ENCODE results near the gene PRUNE2. TPM values are rescaled to one million over a fixed set of nuclear protein-coding genes. Genes with fewer than 3 reads are reported as not detected.
"Not testable (repeated sequence)": the region's sequence is repeated elsewhere in the genome, so short reads cannot be mapped to it uniquely, and the experiment has no call there.

PRUNE2 gene
- total RNA-seq, 4 donors from 2014 or later, result 67.6 to 105 (median 95.6) TPM

DNA sequence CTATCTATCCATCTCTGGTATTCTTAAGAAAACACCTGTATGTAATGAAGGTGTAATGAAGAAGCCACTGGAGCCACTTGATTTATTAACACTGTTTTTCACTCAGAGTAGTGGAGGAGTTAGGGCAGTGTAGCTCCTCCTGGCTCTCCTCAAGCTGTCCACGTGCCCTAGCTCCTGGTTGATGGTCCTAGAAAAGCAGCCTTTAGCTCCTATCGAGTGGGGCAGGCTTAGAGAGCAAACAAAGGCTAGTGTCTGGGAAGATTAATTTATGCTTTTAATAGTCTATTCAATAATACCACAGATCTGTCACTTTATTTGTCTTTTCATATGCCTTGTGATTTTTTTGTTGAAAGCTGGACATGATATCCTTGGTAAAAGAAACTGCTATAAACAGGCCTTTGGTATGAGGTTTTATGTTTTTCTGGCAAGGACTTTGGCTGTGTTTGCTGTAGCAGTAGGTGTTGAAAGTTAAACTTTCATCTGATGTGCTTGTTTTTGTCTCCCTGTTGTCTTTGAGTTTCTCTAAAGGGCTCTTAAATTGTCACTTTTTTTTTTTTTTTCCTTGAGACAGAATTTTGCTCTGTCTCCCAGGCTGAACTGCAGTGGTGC lies 305.8 kb downstream of the PRUNE2 start:
- in situ Hi-C loops (cut with MboI; ENCODE audit: low pct_ligation_motif_present in 1 of 4, low pct_unique_long_range_greater_than_20kb in 1 of 4, low sequenced_read_pairs in 3 of 4), result loop anchor here in 1 of 4 donors (25.0 kb wide), 2 partner anchors 112 to 138 kb away; partner anchors contain the start of gene GCNT1
- no peak for TF ChIP-seq POLR2A (IDR thresholded peaks at IDR 0.05)
- TF ChIP-seq, protein P1, sequence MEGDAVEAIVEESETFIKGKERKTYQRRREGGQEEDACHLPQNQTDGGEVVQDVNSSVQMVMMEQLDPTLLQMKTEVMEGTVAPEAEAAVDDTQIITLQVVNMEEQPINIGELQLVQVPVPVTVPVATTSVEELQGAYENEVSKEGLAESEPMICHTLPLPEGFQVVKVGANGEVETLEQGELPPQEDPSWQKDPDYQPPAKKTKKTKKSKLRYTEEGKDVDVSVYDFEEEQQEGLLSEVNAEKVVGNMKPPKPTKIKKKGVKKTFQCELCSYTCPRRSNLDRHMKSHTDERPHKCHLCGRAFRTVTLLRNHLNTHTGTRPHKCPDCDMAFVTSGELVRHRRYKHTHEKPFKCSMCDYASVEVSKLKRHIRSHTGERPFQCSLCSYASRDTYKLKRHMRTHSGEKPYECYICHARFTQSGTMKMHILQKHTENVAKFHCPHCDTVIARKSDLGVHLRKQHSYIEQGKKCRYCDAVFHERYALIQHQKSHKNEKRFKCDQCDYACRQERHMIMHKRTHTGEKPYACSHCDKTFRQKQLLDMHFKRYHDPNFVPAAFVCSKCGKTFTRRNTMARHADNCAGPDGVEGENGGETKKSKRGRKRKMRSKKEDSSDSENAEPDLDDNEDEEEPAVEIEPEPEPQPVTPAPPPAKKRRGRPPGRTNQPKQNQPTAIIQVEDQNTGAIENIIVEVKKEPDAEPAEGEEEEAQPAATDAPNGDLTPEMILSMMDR (IDR thresholded peaks at IDR 0.05), result no peak
- TF ChIP-seq POLR2AphosphoS5 (IDR thresholded peaks at IDR 0.05), result no peak
- no peak for TF ChIP-seq EP300 (IDR thresholded peaks at IDR 0.05; ENCODE audit: low read depth)
- no peak overlapping the region for H3K27ac ChIP-seq
- intact Hi-C loops (cut with DNase I; ENCODE audit: low total_unique reads), result no loop called here
- no peaks in the 10 kb centered on the region for H3K27me3 ChIP-seq
- no peak overlapping the region for H3K4me3 ChIP-seq
- H3K4me1 ChIP-seq, result no peaks in the 10 kb centered on the region
- WGBS, 2 donors (ENCODE audit: low coverage in 1 of 2), result 18 to 47% methylated on average over 2 of the region's 2 CpGs
- DNase-seq, result no peak
- no peaks in the 10 kb centered on the region for H3K9me3 ChIP-seq
- no peaks in the 10 kb centered on the region for H3K36me3 ChIP-seq

DNA sequence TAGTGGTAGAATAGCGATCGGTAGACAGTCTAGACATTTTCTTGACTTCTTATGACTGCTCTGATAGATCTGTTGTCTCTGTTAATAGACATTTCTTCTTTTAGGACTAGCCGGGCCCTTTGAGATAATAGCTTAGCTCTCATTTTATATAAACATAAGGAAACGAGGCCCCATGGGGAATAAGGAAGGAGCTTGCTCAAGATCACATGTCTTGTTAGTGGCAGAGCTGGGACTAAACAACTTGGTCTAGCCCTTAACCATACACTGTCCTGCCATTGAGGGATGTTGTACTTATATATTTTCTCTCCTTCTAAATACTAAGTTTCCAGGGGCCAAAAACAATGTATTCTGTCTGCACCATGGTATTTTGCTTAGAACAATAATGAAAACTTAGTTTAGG lies 306.9 kb downstream of the PRUNE2 start:
- H3K36me3 ChIP-seq, result no peaks in the 10 kb centered on the region
- H3K4me3 ChIP-seq, result no peak overlapping the region
- no peaks in the 10 kb centered on the region for H3K27me3 ChIP-seq
- intact Hi-C loops (cut with DNase I; ENCODE audit: low total_unique reads), result no loop called here
- TF ChIP-seq, protein P1 (IDR thresholded peaks at IDR 0.05), result no peak
- DNase-seq, result no peak
- in situ Hi-C loops (cut with MboI; ENCODE audit: low pct_ligation_motif_present in 1 of 4, low pct_unique_long_range_greater_than_20kb in 1 of 4, low sequenced_read_pairs in 3 of 4), result no loop called here
- H3K9me3 ChIP-seq, result no peaks in the 10 kb centered on the region
- 67 to 73% methylated on average over 4 of the region's 4 CpGs for WGBS, 2 donors (ENCODE audit: low coverage in 1 of 2)
- no peaks in the 10 kb centered on the region for H3K4me1 ChIP-seq
- no peak overlapping the region for H3K27ac ChIP-seq

DNA sequence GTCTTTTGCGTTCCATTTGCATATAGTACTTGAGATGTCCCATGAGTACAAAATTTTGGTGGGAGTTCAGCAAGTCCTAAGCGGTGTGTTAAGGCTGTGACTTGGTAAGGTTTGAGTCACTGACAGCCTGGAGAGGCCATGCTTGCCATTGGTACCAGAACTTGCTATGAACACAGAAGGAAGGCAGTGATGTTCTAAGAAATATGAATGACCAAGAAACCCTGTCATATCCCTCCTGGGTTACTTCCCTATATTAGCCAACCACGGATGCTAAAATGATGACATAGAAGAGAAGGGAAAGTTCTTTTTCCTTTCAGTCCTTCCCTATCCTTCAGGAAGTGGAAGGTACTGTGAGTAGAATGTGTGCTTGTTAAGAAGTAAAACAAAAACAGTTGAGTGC lies 310.3 kb downstream of the PRUNE2 start:
- TF ChIP-seq, protein P1 (IDR thresholded peaks at IDR 0.05), result no peak
- TF ChIP-seq EP300 (IDR thresholded peaks at IDR 0.05; ENCODE audit: low read depth) (no peak), POLR2A (IDR thresholded peaks at IDR 0.05) (no peak), POLR2AphosphoS5 (IDR thresholded peaks at IDR 0.05) (no peak)
- intact Hi-C loops (cut with DNase I; ENCODE audit: low total_unique reads), result no loop called here

DNA sequence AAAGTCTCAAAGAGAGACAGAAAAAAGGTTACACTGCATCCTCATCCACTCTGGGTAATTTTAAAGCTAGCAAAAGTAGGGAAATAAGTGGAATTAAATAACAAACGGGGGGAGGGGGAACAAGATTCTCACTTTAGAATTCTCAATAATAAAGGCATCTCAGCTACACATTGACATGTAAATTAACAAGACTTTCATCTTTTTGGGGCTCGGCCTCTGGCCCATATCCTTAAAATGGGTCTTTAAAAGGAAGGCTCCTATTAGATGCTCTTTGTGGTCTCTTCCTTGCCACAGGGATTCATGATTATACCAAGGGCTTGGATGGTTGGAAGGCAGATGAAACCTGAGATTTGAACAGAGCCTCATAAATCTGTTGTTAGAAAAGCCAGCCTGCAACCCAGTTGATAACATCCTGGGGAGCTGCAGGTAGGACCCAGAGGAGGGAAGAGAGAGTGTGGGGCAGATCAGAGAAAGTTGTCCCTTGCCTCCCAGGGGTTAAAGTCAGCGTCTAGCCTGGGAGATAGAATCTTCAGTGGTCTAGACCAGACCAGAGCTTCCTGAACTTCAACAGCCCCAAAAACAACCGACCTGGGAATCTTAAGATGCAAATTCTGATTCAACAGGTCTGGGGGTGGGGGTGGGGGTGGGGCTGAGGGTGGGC lies 311.0 kb downstream of the PRUNE2 start:
- no peak for TF ChIP-seq EP300 (IDR thresholded peaks at IDR 0.05; ENCODE audit: low read depth)
- no peak overlapping the region for H3K4me3 ChIP-seq
- intact Hi-C loops (cut with DNase I; ENCODE audit: low total_unique reads) (no loop called here), in situ Hi-C loops (cut with MboI; ENCODE audit: low pct_ligation_motif_present in 1 of 4, low pct_unique_long_range_greater_than_20kb in 1 of 4, low sequenced_read_pairs in 3 of 4) (no loop called here)
- no peaks in the 10 kb centered on the region for H3K9me3 ChIP-seq
- no peaks in the 10 kb centered on the region for H3K36me3 ChIP-seq
- H3K27ac ChIP-seq, result no peak overlapping the region
- no peak for DNase-seq
- WGBS, 2 donors (ENCODE audit: low coverage in 1 of 2), result 67 to 71% methylated on average over 2 to 4 of the region's 4 CpGs
- H3K4me1 ChIP-seq, result no peaks in the 10 kb centered on the region
- H3K27me3 ChIP-seq, result no peaks in the 10 kb centered on the region

More for the DNA sequence above, 310.3 kb downstream of the PRUNE2 start:
- DNase-seq, result no peak
- in situ Hi-C loops (cut with MboI; ENCODE audit: low pct_ligation_motif_present in 1 of 4, low pct_unique_long_range_greater_than_20kb in 1 of 4, low sequenced_read_pairs in 3 of 4), result no loop called here
- Histone ChIP-seq H3K27me3 (no peaks in the 10 kb centered on the region), H3K4me1 (no peaks in the 10 kb centered on the region), H3K36me3 (no peaks in the 10 kb centered on the region), H3K4me3 (no peak overlapping the region), H3K27ac (no peak overlapping the region), H3K9me3 (no peaks in the 10 kb centered on the region)
- WGBS, 2 donors (ENCODE audit: low coverage in 1 of 2), result 60% methylated on average over 3 of the region's 3 CpGs; no CpG with 5 or more reads in 1 of the 2 donors

DNA sequence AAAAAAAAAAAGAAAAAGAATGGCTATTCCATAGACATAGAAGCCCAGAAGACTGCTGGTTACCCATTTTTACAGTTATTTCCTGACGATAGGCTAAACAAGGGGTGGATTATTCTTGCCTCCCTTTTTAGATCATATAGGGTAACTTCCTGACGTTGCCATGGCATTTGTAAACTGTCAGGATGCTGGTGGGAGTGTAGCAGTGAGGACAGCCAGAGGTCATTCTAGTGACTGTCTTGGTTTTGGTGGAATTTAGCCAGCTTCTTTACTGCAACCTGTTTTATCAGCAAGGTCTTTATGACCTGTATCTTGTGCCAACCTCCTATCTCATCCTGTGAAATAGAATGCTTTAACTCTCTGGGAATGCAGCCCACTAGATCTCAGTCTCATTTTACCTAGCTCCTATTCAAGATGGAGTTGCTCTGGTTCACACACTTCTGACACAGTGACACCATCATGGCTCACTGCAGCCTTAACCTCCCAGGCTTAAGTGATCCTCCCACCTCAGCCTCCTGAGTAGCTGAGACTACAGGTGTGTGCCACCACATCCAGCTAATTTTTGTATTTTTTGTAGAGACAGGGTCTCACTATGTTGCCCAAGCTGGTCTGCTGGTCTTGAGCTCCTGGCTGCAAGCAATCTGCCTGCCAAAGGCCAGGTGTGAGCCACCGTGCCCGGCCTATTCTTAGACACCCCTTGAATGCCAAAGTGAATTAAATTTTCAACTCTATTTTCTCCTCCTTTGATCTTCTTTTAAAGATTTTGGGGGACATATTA lies 311.8 kb downstream of the PRUNE2 start:
- H3K27me3 ChIP-seq; H3K27ac ChIP-seq; H3K36me3 ChIP-seq; DNase-seq; H3K4me1 ChIP-seq; H3K4me3 ChIP-seq; in situ Hi-C loops (cut with MboI; ENCODE audit: low pct_ligation_motif_present in 1 of 4, low pct_unique_long_range_greater_than_20kb in 1 of 4, low sequenced_read_pairs in 3 of 4); H3K9me3 ChIP-seq; intact Hi-C loops (cut with DNase I; ENCODE audit: low total_unique reads): not testable (repeated sequence)
- 29 to 36% methylated on average over 3 to 4 of the region's 4 CpGs for WGBS, 2 donors (ENCODE audit: low coverage in 1 of 2)

Data from transverse colon (tissue), 4 donors.